Esophagus muscularis mucosa (tissue), 4 donors: ENCODE results near the gene BCL7C.
"Not testable (repeated sequence)": the region's sequence is repeated elsewhere in the genome, so short reads cannot be mapped to it uniquely, and the experiment has no call there.

ENCODE experiments used
- CTCF ChIP-seq, 3 experiments: fragments of 200-600 bp in 2 of 3; fragments of 450-650 bp in 1 of 3; sonication (generic) in 2 of 3; IDR thresholded peaks; one replicate each; pipeline ENCODE4 v1.5.1; 2017 to 2019; ENCODE audit warnings: antibody characterized with exemption in 3 of 3, mild to moderate bottlenecking in 2 of 3, moderate library complexity in 1 of 3
- EP300 ChIP-seq: sonication (generic); formaldehyde crosslinking; IDR thresholded peaks from one replicate; pipeline ENCODE4 v1.6.1; 2017; ENCODE audit warnings: antibody characterized with exemption
- POLR2A ChIP-seq: fragments of 450-650 bp; IDR thresholded peaks from one replicate; pipeline ENCODE4 v1.6.1; 2017; ENCODE audit warnings: antibody characterized with exemption, moderate library complexity, mild to moderate bottlenecking, low read depth

- not testable (repeated sequence) for TF ChIP-seq POLR2A; CTCF (IDR thresholded peaks at IDR 0.05); EP300
Observed at GRCh38 chr16:30939571-30939970, 45.7 kb upstream of the BCL7C start.
